ENCODE data around the gene TMEM11.

DNA sequence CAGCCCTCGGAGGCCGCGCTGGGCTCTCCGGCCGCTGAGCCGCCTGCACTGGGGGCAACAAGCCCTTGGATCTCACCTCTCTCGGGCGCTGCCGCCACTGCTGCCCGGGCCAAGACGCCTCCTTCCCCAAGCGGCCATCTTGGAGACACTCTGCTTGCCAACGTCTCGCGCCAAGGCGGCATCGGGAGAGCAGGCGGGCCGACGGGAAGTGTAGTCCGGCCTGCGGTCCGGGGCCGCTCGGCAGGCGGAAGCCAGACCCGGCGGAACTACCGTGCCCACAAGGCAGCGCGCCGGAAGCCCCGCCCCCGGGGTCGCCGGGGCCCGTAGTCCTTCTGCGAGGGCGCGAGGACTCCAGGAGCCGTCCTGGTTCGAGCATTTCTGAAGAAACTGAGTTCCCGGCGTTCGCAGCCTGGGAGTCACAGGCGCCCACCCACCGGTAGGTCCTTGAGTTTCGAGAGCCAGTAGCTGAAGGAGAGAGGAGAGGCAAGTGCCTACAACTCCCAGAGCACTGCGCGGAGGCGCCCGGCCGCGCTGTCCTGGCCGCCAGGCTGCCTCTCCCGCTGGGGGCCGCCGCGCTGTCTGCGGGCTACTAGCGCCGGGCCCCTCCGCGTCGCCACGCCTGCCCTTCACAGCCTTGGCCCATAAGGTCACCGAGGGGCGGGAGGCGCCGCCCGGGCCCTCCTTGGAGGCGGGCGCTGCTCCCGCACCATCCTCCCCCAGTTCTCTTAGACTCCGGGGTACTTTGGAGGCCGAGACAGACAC, at the start of gene TMEM11:
- TF ChIP-seq, protein P1, sequence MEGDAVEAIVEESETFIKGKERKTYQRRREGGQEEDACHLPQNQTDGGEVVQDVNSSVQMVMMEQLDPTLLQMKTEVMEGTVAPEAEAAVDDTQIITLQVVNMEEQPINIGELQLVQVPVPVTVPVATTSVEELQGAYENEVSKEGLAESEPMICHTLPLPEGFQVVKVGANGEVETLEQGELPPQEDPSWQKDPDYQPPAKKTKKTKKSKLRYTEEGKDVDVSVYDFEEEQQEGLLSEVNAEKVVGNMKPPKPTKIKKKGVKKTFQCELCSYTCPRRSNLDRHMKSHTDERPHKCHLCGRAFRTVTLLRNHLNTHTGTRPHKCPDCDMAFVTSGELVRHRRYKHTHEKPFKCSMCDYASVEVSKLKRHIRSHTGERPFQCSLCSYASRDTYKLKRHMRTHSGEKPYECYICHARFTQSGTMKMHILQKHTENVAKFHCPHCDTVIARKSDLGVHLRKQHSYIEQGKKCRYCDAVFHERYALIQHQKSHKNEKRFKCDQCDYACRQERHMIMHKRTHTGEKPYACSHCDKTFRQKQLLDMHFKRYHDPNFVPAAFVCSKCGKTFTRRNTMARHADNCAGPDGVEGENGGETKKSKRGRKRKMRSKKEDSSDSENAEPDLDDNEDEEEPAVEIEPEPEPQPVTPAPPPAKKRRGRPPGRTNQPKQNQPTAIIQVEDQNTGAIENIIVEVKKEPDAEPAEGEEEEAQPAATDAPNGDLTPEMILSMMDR (IDR thresholded peaks at IDR 0.05), result no peak
- no peak for TF ChIP-seq EZH2 (IDR thresholded peaks at IDR 0.05)
- TF ChIP-seq EZH2phosphoT487 (IDR thresholded peaks at IDR 0.05), result no peak
